A172 (cell line): ENCODE data around the gene DUSP2. TPM values are rescaled to one million over a fixed set of nuclear protein-coding genes. Genes with fewer than 3 reads are reported as not detected.
"Not testable (repeated sequence)": the region's sequence is repeated elsewhere in the genome, so short reads cannot be mapped to it uniquely, and the experiment has no call there.

ENCODE experiments used
- DNase-seq: peaks from one replicate; pipeline ENCODE4 v3.0.0-alpha.2; 2015; ENCODE audit warnings: low spot score
- total RNA-seq: library from RNA; depleted of rRNA; stranded (reverse); fragments of >200 nt; shearing (Covaris generic); gene quantifications from 2 replicates; pipeline ENCODE4 v1.2.3, GENCODE V29; 2014

DUSP2 gene
- total RNA-seq, 1 experiment from 2014 or later: 0.05 TPM

GRCh38 chr2:96163415-96163767, 18.2 kb upstream of the DUSP2 start:
- DNase-seq: no peak

- no peak for DNase-seq
Measured at GRCh38 chr2:96161898-96162297, 16.7 kb upstream of the DUSP2 start.

- DNase-seq: not testable (repeated sequence)
Measured at GRCh38 chr2:96160366-96160765, 15.1 kb upstream of the DUSP2 start.

- no peak for DNase-seq
Measured at GRCh38 chr2:96159084-96159830, 14.0 kb upstream of the DUSP2 start.

- DNase-seq: no peak
Measured at GRCh38 chr2:96158554-96158940, 13.3 kb upstream of the DUSP2 start.

- no peak for DNase-seq
Measured at GRCh38 chr2:96157649-96158553, 12.7 kb upstream of the DUSP2 start.

GRCh38 chr2:96156926-96157648, 11.8 kb upstream of the DUSP2 start:
- DNase-seq: no peak

- DNase-seq: no peak
Measured at GRCh38 chr2:96156011-96156820, 11.0 kb upstream of the DUSP2 start.

- no peak for DNase-seq
Measured at GRCh38 chr2:96154506-96155380, 9.5 kb upstream of the DUSP2 start.

GRCh38 chr2:96153991-96154431, 8.8 kb upstream of the DUSP2 start:
- DNase-seq: no peak

GRCh38 chr2:96153291-96153713, 8.1 kb upstream of the DUSP2 start:
- no peak for DNase-seq

- no peak for DNase-seq
Measured at GRCh38 chr2:96152304-96153161, 7.3 kb upstream of the DUSP2 start.

- DNase-seq: no peak
Measured at GRCh38 chr2:96151595-96152303, 6.5 kb upstream of the DUSP2 start.

GRCh38 chr2:96150791-96151594, 5.8 kb upstream of the DUSP2 start:
- DNase-seq: no peak

- DNase-seq: no peak
Measured at GRCh38 chr2:96150007-96150640, 4.9 kb upstream of the DUSP2 start.

- peak; percentile 96 for DNase-seq
Measured at GRCh38 chr2:96148410-96149217, 3.4 kb upstream of the DUSP2 start.
